ENCODE measurements around the gene UBE2Z. TPM values are rescaled to one million over a fixed set of nuclear protein-coding genes. Genes with fewer than 3 reads are reported as not detected.

The UBE2Z gene
- total RNA-seq, 3 donors from 2014 or later: 92.7 to 103 (median 94.3) TPM

- H3K9me3 Mint-ChIP-seq: no peaks in the 10 kb centered on the region
- H3K4me1 Mint-ChIP-seq (ENCODE audit: low read depth): no peaks in the 10 kb centered on the region
- ATAC-seq: no peak
- peaks cover 53% of the 10 kb centered on the region for H3K27me3 Mint-ChIP-seq (ENCODE audit: low read depth)
- H3K4me3 Mint-ChIP-seq: no peak overlapping the region
- DNase-seq: no peak
- no peaks in the 10 kb centered on the region for H3K36me3 Mint-ChIP-seq (ENCODE audit: insufficient read depth)
Observed at GRCh38 chr17:48961516-48962233, 53.5 kb downstream of the UBE2Z start.

- Mint-ChIP-seq H3K36me3 (ENCODE audit: insufficient read depth) (no peaks in the 10 kb centered on the region), H3K27me3 (ENCODE audit: low read depth) (peaks cover 47% of the 10 kb centered on the region), H3K4me1 (ENCODE audit: low read depth) (no peaks in the 10 kb centered on the region), H3K9me3 (no peaks in the 10 kb centered on the region), H3K4me3 (no peak overlapping the region)
- no peak for ATAC-seq
- no peak for DNase-seq
Observed at GRCh38 chr17:48970224-48970623, 62.0 kb downstream of the UBE2Z start.

GRCh38 chr17:48970865-48971687, 62.9 kb downstream of the UBE2Z start:
- no peak for ATAC-seq
- no peak overlapping the region for H3K4me3 Mint-ChIP-seq
- DNase-seq: no peak
- peaks cover 47% of the 10 kb centered on the region for H3K27me3 Mint-ChIP-seq (ENCODE audit: low read depth)
- H3K36me3 Mint-ChIP-seq (ENCODE audit: insufficient read depth): no peaks in the 10 kb centered on the region
- H3K9me3 Mint-ChIP-seq: no peaks in the 10 kb centered on the region
- H3K4me1 Mint-ChIP-seq (ENCODE audit: low read depth): no peaks in the 10 kb centered on the region

- Mint-ChIP-seq H3K27me3 (ENCODE audit: low read depth) (peaks cover 46% of the 10 kb centered on the region), H3K4me3 (no peak overlapping the region), H3K36me3 (ENCODE audit: insufficient read depth) (no peaks in the 10 kb centered on the region), H3K4me1 (ENCODE audit: low read depth) (no peaks in the 10 kb centered on the region), H3K9me3 (no peaks in the 10 kb centered on the region)
- ATAC-seq (no peak), DNase-seq (no peak)
Observed at GRCh38 chr17:48972749-48973097, 64.5 kb downstream of the UBE2Z start.

GRCh38 chr17:48973806-48974205, 65.6 kb downstream of the UBE2Z start:
- Mint-ChIP-seq H3K4me3 (no peak overlapping the region), H3K9me3 (no peaks in the 10 kb centered on the region), H3K36me3 (ENCODE audit: insufficient read depth) (no peaks in the 10 kb centered on the region), H3K27me3 (ENCODE audit: low read depth) (peaks cover 38% of the 10 kb centered on the region), H3K4me1 (ENCODE audit: low read depth) (no peaks in the 10 kb centered on the region)
- DNase-seq: no peak
- ATAC-seq: no peak

Other genes starting within 250 kb of the UBE2Z start
- gene PRAC1, start 185.9 kb upstream of the UBE2Z start, total RNA-seq: not detected
- not detected for gene PRAC2, start 185.2 kb upstream of the UBE2Z start, total RNA-seq
- under 1 TPM in 1 of 3 donors, not detected in 2; 0.11 TPM for gene HOXB13, start 179.7 kb upstream of the UBE2Z start, total RNA-seq
- not detected for gene TTLL6, start 91.2 kb upstream of the UBE2Z start, total RNA-seq
- gene CALCOCO2, start 77.4 kb upstream of the UBE2Z start, total RNA-seq: 10 to 100 TPM; 34.0 to 45.5 (median 34.3) TPM
- gene ATP5MC1, start 15.6 kb upstream of the UBE2Z start, total RNA-seq: 100 to 1,000 TPM; 166 to 188 (median 188) TPM
- 100 to 1,000 TPM; 166 to 173 (median 170) TPM for gene SNF8, start 36.4 kb downstream of the UBE2Z start, total RNA-seq
- not detected for gene GIP, start 60.2 kb downstream of the UBE2Z start, total RNA-seq
- gene IGF2BP1, start 89.0 kb downstream of the UBE2Z start, total RNA-seq: under 1 TPM; 0.32 to 0.76 (median 0.35) TPM
- not detected for gene B4GALNT2, start 224.4 kb downstream of the UBE2Z start, total RNA-seq

Measured in activated T-cell treated with anti-CD3 and anti-CD28 coated beads, Interleukin-2, amount 50 U/mL, for 4 hours (primary cell).